H9 (cell line): ENCODE measurements around the gene DENND5A. TPM values are rescaled to one million over a fixed set of nuclear protein-coding genes. Genes with fewer than 3 reads are reported as not detected.

Experiments
- DNase-seq: peaks from one replicate; pipeline ENCODE4 v3.0.0-alpha.2; 2017
- H2AFZ ChIP-seq: one replicate; pipeline ENCODE4 v1.6.1; 2013; ENCODE audit warnings: mild to moderate bottlenecking, low read length, control low read depth, moderate library complexity
- H2AK5ac ChIP-seq: 2 replicates; pipeline ENCODE4 v1.6.1; 2013; ENCODE audit warnings: low read length, control low read depth, mixed read lengths; ENCODE audit not compliant: insufficient read length
- H2BK120ac ChIP-seq: one replicate; pipeline ENCODE4 v1.6.1; 2013; ENCODE audit warnings: low read depth, mild to moderate bottlenecking, low read length, control low read depth, inconsistent platforms; ENCODE audit not compliant: poor library complexity, severe bottlenecking
- H2BK12ac ChIP-seq: 2 replicates; pipeline ENCODE4 v1.6.1; 2013; ENCODE audit warnings: low read length, control low read depth, mixed read lengths, low read depth; ENCODE audit not compliant: insufficient read length
- H2BK15ac ChIP-seq: 2 replicates; pipeline ENCODE4 v1.6.1; 2013; ENCODE audit warnings: low read depth, low read length, control low read depth
- H2BK20ac ChIP-seq: one replicate; pipeline ENCODE4 v1.6.1; 2013; ENCODE audit warnings: low read depth, mild to moderate bottlenecking, low read length, control low read depth, inconsistent platforms; ENCODE audit not compliant: poor library complexity, severe bottlenecking
- H2BK5ac ChIP-seq: 2 replicates; pipeline ENCODE4 v1.6.1; 2013; ENCODE audit warnings: low read length, control low read depth, mixed read lengths; ENCODE audit not compliant: insufficient read length
- H3K14ac ChIP-seq: 2 replicates; pipeline ENCODE4 v1.6.1; 2013; ENCODE audit warnings: low read length, control low read depth; ENCODE audit not compliant: insufficient read depth
- H3K18ac ChIP-seq: 2 replicates; pipeline ENCODE4 v1.6.1; 2013; ENCODE audit warnings: low read depth, mild to moderate bottlenecking, mixed read lengths, low read length, control low read depth; ENCODE audit not compliant: insufficient read length
- H3K23ac ChIP-seq: 2 replicates; pipeline ENCODE4 v1.6.1; 2013; ENCODE audit warnings: low read length, control low read depth, mixed read lengths, low read depth; ENCODE audit not compliant: insufficient read length
- H3K23me2 ChIP-seq: 2 replicates; pipeline ENCODE4 v1.6.1; 2013; ENCODE audit warnings: low read depth, mild to moderate bottlenecking, mixed read lengths, low read length, control low read depth; ENCODE audit not compliant: insufficient read length, poor library complexity, severe bottlenecking
- H3K27ac ChIP-seq: 2 replicates; pipeline ENCODE4 v1.5.1; 2013; ENCODE audit warnings: low read length, control low read depth, mixed read lengths, low read depth; ENCODE audit not compliant: insufficient read length
- H3K27me3 ChIP-seq: 2 replicates; pipeline ENCODE4 v1.6.1; 2013; ENCODE audit warnings: low read length, control low read depth, inconsistent platforms; ENCODE audit not compliant: insufficient read depth
- H3K4ac ChIP-seq: 2 replicates; pipeline ENCODE4 v1.6.1; 2013; ENCODE audit warnings: low read depth, mild to moderate bottlenecking, control low read depth, inconsistent platforms, low read length, moderate library complexity
- H3K4me1 ChIP-seq: 2 replicates; pipeline ENCODE4 v1.6.1; 2013; ENCODE audit warnings: low read length, control low read depth, inconsistent platforms; ENCODE audit not compliant: insufficient read depth
- H3K4me2 ChIP-seq: 2 replicates; pipeline ENCODE4 v1.6.1; 2013; ENCODE audit warnings: low read length, control low read depth, mixed read lengths; ENCODE audit not compliant: insufficient read length, insufficient read depth
- H3K56ac ChIP-seq: 2 replicates; pipeline ENCODE4 v1.6.1; 2013; ENCODE audit warnings: low read depth, mild to moderate bottlenecking, mixed read lengths, low read length, control low read depth; ENCODE audit not compliant: insufficient read length
- H3K79me1 ChIP-seq: 2 replicates; pipeline ENCODE4 v1.6.1; 2013; ENCODE audit warnings: low read depth, mild to moderate bottlenecking, moderate library complexity, low read length, control low read depth, inconsistent platforms; ENCODE audit not compliant: insufficient read depth, poor library complexity, severe bottlenecking
- H3K79me2 ChIP-seq: 2 replicates; pipeline ENCODE4 v1.6.1; 2013; ENCODE audit warnings: low read length, control low read depth, inconsistent platforms; ENCODE audit not compliant: insufficient read depth
- H3K9ac ChIP-seq: 2 replicates; pipeline ENCODE4 v1.6.1; 2013; ENCODE audit warnings: low read length, control low read depth, mixed read lengths; ENCODE audit not compliant: insufficient read length; ENCODE audit errors: extremely low read depth
- H3K9me3 ChIP-seq: one replicate; pipeline ENCODE4 v1.6.1; 2013; ENCODE audit warnings: low read depth, low read length, inconsistent platforms; ENCODE audit not compliant: control insufficient read depth
- H3T11ph ChIP-seq: one replicate; pipeline ENCODE4 v1.6.1; 2013; ENCODE audit warnings: mild to moderate bottlenecking, low read length, control low read depth, inconsistent platforms
- H4K20me1 ChIP-seq: one replicate; pipeline ENCODE4 v1.6.1; 2013; ENCODE audit not compliant: control insufficient read depth, insufficient read length, insufficient read depth
- H4K5ac ChIP-seq: 2 replicates; pipeline ENCODE4 v1.6.1; 2013; ENCODE audit warnings: low read depth, mild to moderate bottlenecking, mixed read lengths, low read length, control low read depth; ENCODE audit not compliant: insufficient read length
- H4K8ac ChIP-seq: replicated peaks from 2 replicates; pipeline ENCODE4 v1.6.1; 2013; ENCODE audit warnings: low read length, control low read depth, mixed read lengths, low read depth; ENCODE audit not compliant: insufficient read length
- H4K91ac ChIP-seq: 2 replicates; pipeline ENCODE4 v1.6.1; 2013; ENCODE audit warnings: low read depth, mild to moderate bottlenecking, moderate library complexity, mixed read lengths, low read length, control low read depth; ENCODE audit not compliant: insufficient read length
- H3K27ac Mint-ChIP-seq, 3 experiments: 2 replicates in 2 of 3; 3 replicates in 1 of 3; pipeline ENCODE4 v1.8.0; 2020 to 2021; ENCODE audit warnings: mixed read lengths in 3 of 3, mild to moderate bottlenecking in 1 of 3, moderate library complexity in 1 of 3
- H3K27me3 Mint-ChIP-seq: 2 replicates; pipeline ENCODE4 v1.8.0; 2021; ENCODE audit warnings: low read depth, mild to moderate bottlenecking, moderate library complexity, mixed read lengths
- H3K36me3 Mint-ChIP-seq, 3 experiments: 2 replicates in 2 of 3; 3 replicates in 1 of 3; pipeline ENCODE4 v1.8.0; 2020 to 2021; ENCODE audit warnings: low read depth in 3 of 3, mixed read lengths in 3 of 3; ENCODE audit not compliant: insufficient read depth in 1 of 3
- H3K4me1 Mint-ChIP-seq, 2 experiments: 2 replicates each; pipeline ENCODE4 v1.8.0; 2020; ENCODE audit warnings: mixed read lengths in 2 of 2
- H3K4me3 Mint-ChIP-seq, 2 experiments: 2 replicates in 1 of 2; 3 replicates in 1 of 2; pipeline ENCODE4 v1.8.0; 2020 to 2021; ENCODE audit warnings: mild to moderate bottlenecking in 2 of 2, mixed read lengths in 2 of 2, moderate library complexity in 1 of 2
- H3K9me3 Mint-ChIP-seq, 2 experiments: 2 replicates in 1 of 2; 3 replicates in 1 of 2; pipeline ENCODE4 v1.8.0; 2020; ENCODE audit warnings: mild to moderate bottlenecking in 2 of 2, mixed read lengths in 2 of 2, moderate library complexity in 1 of 2
- WGBS: extraction: QIAGEN DNeasy Blood & Tissue Kit; methylation state at CpG from one replicate; pipeline ENCODE4 v1.1.7; 2013; ENCODE audit warnings: missing lambda C conversion rate, low lambda C conversion rate, mixed read lengths; ENCODE audit not compliant: insufficient read length; ENCODE audit errors: extremely low coverage; 5-methylcytosine and 5-hydroxymethylcytosine counted together
- total RNA-seq: library from RNA; stranded (reverse); gene quantifications from 2 replicates; pipeline ENCODE4 v1.2.1, GENCODE V29; 2021
- TF ChIP-seq, protein P1 (sequence below): fragments of 200-600 bp; sonication (generic); conservative IDR thresholded peaks from 3 replicates; pipeline ENCODE4 v1.8.0; 2021; ENCODE audit warnings: antibody characterized with exemption, mild to moderate bottlenecking

DENND5A gene
- total RNA-seq, 1 experiment from 2014 or later = 59.6 TPM

DNA sequence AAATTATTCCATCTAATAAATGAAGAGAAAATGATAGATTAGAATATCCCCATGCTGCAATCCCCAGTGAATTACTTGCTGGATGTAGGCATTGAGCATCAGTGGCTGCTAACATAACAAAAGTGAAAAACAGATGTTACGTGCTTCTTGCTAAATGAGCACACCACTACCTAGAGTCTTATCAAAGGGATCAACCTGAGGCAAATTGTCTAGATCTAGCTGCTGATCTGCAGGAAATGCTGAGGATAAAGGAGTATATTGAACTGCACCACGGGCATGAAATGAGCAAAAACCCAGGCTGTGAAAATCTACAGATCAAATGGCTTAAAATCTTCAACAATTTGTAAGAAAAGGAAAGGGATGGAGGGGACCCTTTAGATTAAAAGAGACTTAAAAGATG, 128.4 kb downstream of the DENND5A start:
- Histone ChIP-seq H3K4me1 (no peaks in the 10 kb centered on the region; the same call in 1 of the 2 replicates), H4K91ac (no peak overlapping the region), H3K23me2 (no peaks in the 10 kb centered on the region), H3K23ac (no peak overlapping the region), H3T11ph (no peak overlapping the region), H3K79me2 (no peaks in the 10 kb centered on the region), H2AFZ (no peak overlapping the region), H4K20me1 (no peaks in the 10 kb centered on the region), H4K5ac (no peak overlapping the region), H2AK5ac (no peak overlapping the region), H3K9me3 (no peaks in the 10 kb centered on the region), H3K4me2 (no peak overlapping the region), H3K56ac (no peak overlapping the region), H2BK120ac (no peak overlapping the region), H3K79me1 (no peaks in the 10 kb centered on the region), H2BK5ac (no peak overlapping the region), H3K9ac (no peak overlapping the region), H3K18ac (no peak overlapping the region), H3K27me3 (no peaks in the 10 kb centered on the region), H4K8ac (no peak overlapping the region), H3K14ac (no peak overlapping the region), H3K4ac (no peak overlapping the region), H3K27ac (no peak overlapping the region), H2BK20ac (no peak overlapping the region), H2BK12ac (no peak overlapping the region), H2BK15ac (no peak overlapping the region)
- Mint-ChIP-seq H3K27ac (no peak overlapping the region), H3K9me3 (no peaks in the 10 kb centered on the region), H3K4me3 (no peak overlapping the region), H3K4me1 (peaks cover 18 to 19% of the 10 kb centered on the region in 2 experiments), H3K36me3 (peaks cover 0 to 37% (median 33%) of the 10 kb centered on the region in 3 experiments; a peak in 6 of 7 replicates), H3K27me3 (no peaks in the 10 kb centered on the region)
- no CpG with 5 or more reads among the region's 2 CpGs for WGBS
- TF ChIP-seq, protein P1, sequence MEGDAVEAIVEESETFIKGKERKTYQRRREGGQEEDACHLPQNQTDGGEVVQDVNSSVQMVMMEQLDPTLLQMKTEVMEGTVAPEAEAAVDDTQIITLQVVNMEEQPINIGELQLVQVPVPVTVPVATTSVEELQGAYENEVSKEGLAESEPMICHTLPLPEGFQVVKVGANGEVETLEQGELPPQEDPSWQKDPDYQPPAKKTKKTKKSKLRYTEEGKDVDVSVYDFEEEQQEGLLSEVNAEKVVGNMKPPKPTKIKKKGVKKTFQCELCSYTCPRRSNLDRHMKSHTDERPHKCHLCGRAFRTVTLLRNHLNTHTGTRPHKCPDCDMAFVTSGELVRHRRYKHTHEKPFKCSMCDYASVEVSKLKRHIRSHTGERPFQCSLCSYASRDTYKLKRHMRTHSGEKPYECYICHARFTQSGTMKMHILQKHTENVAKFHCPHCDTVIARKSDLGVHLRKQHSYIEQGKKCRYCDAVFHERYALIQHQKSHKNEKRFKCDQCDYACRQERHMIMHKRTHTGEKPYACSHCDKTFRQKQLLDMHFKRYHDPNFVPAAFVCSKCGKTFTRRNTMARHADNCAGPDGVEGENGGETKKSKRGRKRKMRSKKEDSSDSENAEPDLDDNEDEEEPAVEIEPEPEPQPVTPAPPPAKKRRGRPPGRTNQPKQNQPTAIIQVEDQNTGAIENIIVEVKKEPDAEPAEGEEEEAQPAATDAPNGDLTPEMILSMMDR = no peak
- no peak for DNase-seq
